ENCODE data around the gene TMEM101. TPM values are rescaled to one million over a fixed set of nuclear protein-coding genes. Genes with fewer than 3 reads are reported as not detected.

The TMEM101 gene
- total and polyA plus RNA-seq, 10 of the 15 experiments (the other 5 are each of a cell fraction or from before 2014, with no cell fraction given), result 18.4 to 72.5 (median 35.9) TPM

DNA sequence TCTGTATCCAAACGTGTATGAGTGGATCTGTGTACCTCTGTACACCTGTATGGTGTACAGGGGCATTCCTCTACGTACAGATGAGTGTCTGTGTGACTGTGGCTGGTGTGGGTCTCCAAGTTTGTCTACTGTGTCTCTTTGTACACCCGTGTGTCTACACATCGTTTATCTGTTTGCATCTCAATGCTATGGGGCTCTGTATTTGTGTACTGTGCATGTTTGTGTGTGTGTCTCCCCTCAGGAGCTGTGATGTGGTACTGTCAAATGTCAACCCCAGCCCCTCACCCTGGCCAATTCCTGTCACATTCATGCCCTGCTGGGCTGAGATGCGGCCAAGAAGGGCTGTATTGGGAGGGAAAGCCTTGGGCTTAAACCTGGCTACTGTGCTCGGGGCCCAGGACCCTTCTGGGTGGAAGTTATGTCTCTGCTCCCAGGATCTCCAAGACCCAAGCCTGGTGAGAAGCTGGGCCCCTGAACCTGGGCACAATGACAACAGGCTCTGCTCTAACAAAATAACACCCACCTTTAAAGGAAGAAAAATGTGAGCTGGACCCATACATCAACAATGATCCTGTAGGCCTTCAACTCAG, 13.8 kb downstream of the TMEM101 start:
- CTCF ChIA-PET, result interaction anchor here (0.5 kb wide), 1 partner anchor 50 kb away, joined by 3 read pairs; no protein-coding TSS in a partner anchor
- FAIRE-seq, result no peak

More for the DNA sequence above, 13.8 kb downstream of the TMEM101 start:
- Histone ChIP-seq H3K36me3 (ENCODE audit: control insufficient read depth in 2 of 2, insufficient read depth in 2 of 2, low read length in 1 of 2) (no peaks in the 10 kb centered on the region), H3K4me1 (ENCODE audit: control insufficient read depth, insufficient read depth, low read length) (no peaks in the 10 kb centered on the region; the same call in 1 of the 2 replicates), H3K4me2 (ENCODE audit: control insufficient read depth, insufficient read depth) (no peak overlapping the region), H3K27me3 (replicated peaks in 1 of 2; ENCODE audit: control insufficient read depth in 2 of 2, insufficient read depth in 2 of 2, low read length in 1 of 2) (peaks cover 9 to 10% of the 10 kb centered on the region in 2 experiments), H3K9me3 (replicated peaks; ENCODE audit: control insufficient read depth, insufficient read depth, low read length) (no peaks in the 10 kb centered on the region), H4K20me1 (ENCODE audit: control insufficient read depth, insufficient read depth) (no peaks in the 10 kb centered on the region; the same call in 1 of the 2 replicates), H3K4me3 (no peak overlapping the region), H3K79me2 (ENCODE audit: control insufficient read depth, insufficient read depth, low read length) (no peaks in the 10 kb centered on the region), H3K27ac (ENCODE audit: control insufficient read depth, insufficient read depth) (no peak overlapping the region), H3K9ac (ENCODE audit: control insufficient read depth, insufficient read depth, low read length) (no peak overlapping the region), H2AFZ (ENCODE audit: control insufficient read depth, low read depth, low read length) (no peak overlapping the region)
- no peak for TF ChIP-seq GATAD2B (conservative IDR thresholded peaks at IDR 0.05; ENCODE audit: low read depth)
- no peak for TF ChIP-seq TAF1 (IDR thresholded peaks at IDR 0.05; ENCODE audit: borderline replicate concordance, low read depth, low read length)
- TF ChIP-seq, protein P1, sequence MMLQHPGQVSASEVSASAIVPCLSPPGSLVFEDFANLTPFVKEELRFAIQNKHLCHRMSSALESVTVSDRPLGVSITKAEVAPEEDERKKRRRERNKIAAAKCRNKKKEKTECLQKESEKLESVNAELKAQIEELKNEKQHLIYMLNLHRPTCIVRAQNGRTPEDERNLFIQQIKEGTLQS (IDR thresholded peaks at IDR 0.05; ENCODE audit: borderline replicate concordance, extremely low read depth, low read depth, low read length), result no peak
- TF ChIP-seq CREB1 (IDR thresholded peaks at IDR 0.05; ENCODE audit: low read depth), result no peak
- TF ChIP-seq HDAC2 (IDR thresholded peaks at IDR 0.05), result no peak
- TF ChIP-seq SP1 (IDR thresholded peaks at IDR 0.05; ENCODE audit: low read depth, low read length), result no peak
- TF ChIP-seq JUNB (IDR thresholded peaks at IDR 0.05), result no peak
- TF ChIP-seq, protein P2, sequence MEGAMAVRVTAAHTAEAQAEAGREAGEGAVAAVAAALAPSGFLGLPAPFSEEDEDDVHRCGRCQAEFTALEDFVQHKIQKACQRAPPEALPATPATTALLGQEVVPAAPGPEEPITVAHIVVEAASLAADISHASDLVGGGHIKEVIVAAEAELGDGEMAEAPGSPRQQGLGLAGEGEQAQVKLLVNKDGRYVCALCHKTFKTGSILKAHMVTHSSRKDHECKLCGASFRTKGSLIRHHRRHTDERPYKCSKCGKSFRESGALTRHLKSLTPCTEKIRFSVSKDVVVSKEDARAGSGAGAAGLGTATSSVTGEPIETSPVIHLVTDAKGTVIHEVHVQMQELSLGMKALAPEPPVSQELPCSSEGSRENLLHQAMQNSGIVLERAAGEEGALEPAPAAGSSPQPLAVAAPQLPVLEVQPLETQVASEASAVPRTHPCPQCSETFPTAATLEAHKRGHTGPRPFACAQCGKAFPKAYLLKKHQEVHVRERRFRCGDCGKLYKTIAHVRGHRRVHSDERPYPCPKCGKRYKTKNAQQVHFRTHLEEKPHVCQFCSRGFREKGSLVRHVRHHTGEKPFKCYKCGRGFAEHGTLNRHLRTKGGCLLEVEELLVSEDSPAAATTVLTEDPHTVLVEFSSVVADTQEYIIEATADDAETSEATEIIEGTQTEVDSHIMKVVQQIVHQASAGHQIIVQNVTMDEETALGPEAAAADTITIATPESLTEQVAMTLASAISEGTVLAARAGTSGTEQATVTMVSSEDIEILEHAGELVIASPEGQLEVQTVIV (IDR thresholded peaks at IDR 0.05; ENCODE audit: borderline replicate concordance, partially characterized antibody), result no peak
- no peak for TF ChIP-seq WRNIP1 (IDR thresholded peaks at IDR 0.05; ENCODE audit: borderline replicate concordance, low read depth, low read length)
- TF ChIP-seq NR2C2 (IDR thresholded peaks at IDR 0.05; ENCODE audit: borderline replicate concordance, control insufficient read depth, insufficient read length, low read depth), result no peak
- TF ChIP-seq RFX5 (IDR thresholded peaks at IDR 0.05; ENCODE audit: low read depth, low read length), result no peak
- no peak for TF ChIP-seq ETV6 (conservative IDR thresholded peaks at IDR 0.05 in 1 of 2, IDR thresholded peaks at IDR 0.05 in 1 of 2; ENCODE audit: borderline replicate concordance in 1 of 2, low read depth in 1 of 2)
- no peak for TF ChIP-seq SRF (IDR thresholded peaks at IDR 0.05; ENCODE audit: low read depth in 2 of 2, low read length in 2 of 2)
- TF ChIP-seq, protein P3, sequence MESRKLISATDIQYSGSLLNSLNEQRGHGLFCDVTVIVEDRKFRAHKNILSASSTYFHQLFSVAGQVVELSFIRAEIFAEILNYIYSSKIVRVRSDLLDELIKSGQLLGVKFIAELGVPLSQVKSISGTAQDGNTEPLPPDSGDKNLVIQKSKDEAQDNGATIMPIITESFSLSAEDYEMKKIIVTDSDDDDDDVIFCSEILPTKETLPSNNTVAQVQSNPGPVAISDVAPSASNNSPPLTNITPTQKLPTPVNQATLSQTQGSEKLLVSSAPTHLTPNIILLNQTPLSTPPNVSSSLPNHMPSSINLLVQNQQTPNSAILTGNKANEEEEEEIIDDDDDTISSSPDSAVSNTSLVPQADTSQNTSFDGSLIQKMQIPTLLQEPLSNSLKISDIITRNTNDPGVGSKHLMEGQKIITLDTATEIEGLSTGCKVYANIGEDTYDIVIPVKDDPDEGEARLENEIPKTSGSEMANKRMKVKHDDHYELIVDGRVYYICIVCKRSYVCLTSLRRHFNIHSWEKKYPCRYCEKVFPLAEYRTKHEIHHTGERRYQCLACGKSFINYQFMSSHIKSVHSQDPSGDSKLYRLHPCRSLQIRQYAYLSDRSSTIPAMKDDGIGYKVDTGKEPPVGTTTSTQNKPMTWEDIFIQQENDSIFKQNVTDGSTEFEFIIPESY (IDR thresholded peaks at IDR 0.05), result no peak
- TF ChIP-seq, protein P4, sequence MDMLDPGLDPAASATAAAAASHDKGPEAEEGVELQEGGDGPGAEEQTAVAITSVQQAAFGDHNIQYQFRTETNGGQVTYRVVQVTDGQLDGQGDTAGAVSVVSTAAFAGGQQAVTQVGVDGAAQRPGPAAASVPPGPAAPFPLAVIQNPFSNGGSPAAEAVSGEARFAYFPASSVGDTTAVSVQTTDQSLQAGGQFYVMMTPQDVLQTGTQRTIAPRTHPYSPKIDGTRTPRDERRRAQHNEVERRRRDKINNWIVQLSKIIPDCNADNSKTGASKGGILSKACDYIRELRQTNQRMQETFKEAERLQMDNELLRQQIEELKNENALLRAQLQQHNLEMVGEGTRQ (IDR thresholded peaks at IDR 0.05; ENCODE audit: borderline replicate concordance, low read depth, low read length), result no peak
- no peak for TF ChIP-seq CHD4 (IDR thresholded peaks at IDR 0.05)
- no peak for TF ChIP-seq STAT1 (conservative IDR thresholded peaks at IDR 0.05)
- no peak for TF ChIP-seq POLR2AphosphoS5 (IDR thresholded peaks at IDR 0.05; ENCODE audit: low read length)
- no peak for TF ChIP-seq ZNF24 (IDR thresholded peaks at IDR 0.05)
- WGBS (ENCODE audit: insufficient coverage, insufficient replicate concordance, low lambda C conversion rate, missing lambda C conversion rate), result under 1% methylated on average over 6 of the region's 6 CpGs
- in situ Hi-C loops (cut with MboI) (loop anchor here (25.0 kb wide), 1 partner anchor 789 kb away; the partner anchor contains the start of gene TMEM106A), intact Hi-C loops (cut with micrococcal nuclease; ENCODE audit: unreplicated experiment) (no loop called here)
- ChIA-PET SMC1A (ENCODE audit: uncharacterized antibody, unreplicated experiment) (interaction anchor here (1.3 kb wide), 1 partner anchor 57 kb away, joined by 3 read pairs; no protein-coding TSS in a partner anchor), POLR2A (interaction anchor here (0.6 kb wide), 2 partner anchors 13 to 287 kb away, joined by 3 read pairs; no protein-coding TSS in a partner anchor), RAD21 (ENCODE audit: unreplicated experiment) (interaction anchor here (1.3 kb wide), 1 partner anchor 114 kb away, joined by 4 read pairs; no protein-coding TSS in a partner anchor)
- no peak for ATAC-seq
- no peak for DNase-seq (ENCODE audit: low read depth, low spot score)
- BruUV-seq (replicated peaks), result no TSS peak
